WERI-Rb-1 (cell line): Measurements from ENCODE around the gene IQCB1.
"Not testable (repeated sequence)": the region's sequence is repeated elsewhere in the genome, so short reads cannot be mapped to it uniquely, and the experiment has no call there.

ENCODE experiments used
- DNase-seq: peaks from one replicate; pipeline ENCODE4 v3.0.0-alpha.2; 2020
- H3K27ac ChIP-seq: fragments of 250-450 bp; sonication (Bioruptor Pico); 2 replicates; pipeline ENCODE4 v1.5.1; 2020; ENCODE audit warnings: mild to moderate bottlenecking, moderate library complexity
- H3K27me3 ChIP-seq: fragments of 250-450 bp; sonication (Bioruptor Pico); 2 replicates; pipeline ENCODE4 v1.5.1; 2021; ENCODE audit warnings: mild to moderate bottlenecking, low read depth, moderate library complexity; ENCODE audit not compliant: insufficient read depth, severe bottlenecking
- H3K36me3 ChIP-seq: fragments of 250-450 bp; sonication (Bioruptor Pico); 2 replicates; pipeline ENCODE4 v1.5.1; 2020; ENCODE audit warnings: mild to moderate bottlenecking, moderate library complexity
- H3K4me3 ChIP-seq: 2 replicates; pipeline ENCODE4 v1.5.1; 2011; ENCODE audit warnings: low read depth, mild to moderate bottlenecking, control low read depth, low read length
- H3K9me3 ChIP-seq: fragments of 250-450 bp; sonication (Bioruptor Pico); 2 replicates; pipeline ENCODE4 v1.5.1; 2021; ENCODE audit warnings: mild to moderate bottlenecking, moderate library complexity; ENCODE audit not compliant: severe bottlenecking
- TF ChIP-seq, protein P1 (sequence below): IDR thresholded peaks from 2 replicates; pipeline ENCODE4 v1.5.1; 2011; ENCODE audit warnings: low read depth, mild to moderate bottlenecking, control low read depth, inconsistent platforms, low read length

Gene IQCB1

DNA sequence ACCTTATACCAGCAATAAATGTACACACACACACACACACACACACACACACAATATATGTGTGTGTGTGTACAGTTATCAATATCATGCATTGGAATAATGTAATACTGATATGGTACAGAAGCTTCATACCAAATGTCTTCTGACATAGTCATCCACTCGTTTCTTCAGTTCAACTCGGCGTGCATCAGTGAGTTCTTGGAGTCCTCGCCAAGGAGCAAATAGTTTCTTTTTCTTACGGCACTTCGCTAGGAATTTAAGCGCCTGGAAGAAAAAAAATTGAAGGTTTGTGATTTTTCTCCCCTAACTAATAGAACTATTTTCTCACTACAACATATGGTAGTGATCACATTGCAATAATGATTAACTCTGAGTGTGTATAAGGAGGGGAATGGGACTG is 53.2 kb downstream of the IQCB1 start:
- Histone ChIP-seq H3K9me3 (no peaks in the 10 kb centered on the region), H3K27ac (no peak overlapping the region), H3K4me3 (no peak overlapping the region), H3K27me3 (no peaks in the 10 kb centered on the region), H3K36me3 (peaks cover 42% of the 10 kb centered on the region)
- TF ChIP-seq, protein P1, sequence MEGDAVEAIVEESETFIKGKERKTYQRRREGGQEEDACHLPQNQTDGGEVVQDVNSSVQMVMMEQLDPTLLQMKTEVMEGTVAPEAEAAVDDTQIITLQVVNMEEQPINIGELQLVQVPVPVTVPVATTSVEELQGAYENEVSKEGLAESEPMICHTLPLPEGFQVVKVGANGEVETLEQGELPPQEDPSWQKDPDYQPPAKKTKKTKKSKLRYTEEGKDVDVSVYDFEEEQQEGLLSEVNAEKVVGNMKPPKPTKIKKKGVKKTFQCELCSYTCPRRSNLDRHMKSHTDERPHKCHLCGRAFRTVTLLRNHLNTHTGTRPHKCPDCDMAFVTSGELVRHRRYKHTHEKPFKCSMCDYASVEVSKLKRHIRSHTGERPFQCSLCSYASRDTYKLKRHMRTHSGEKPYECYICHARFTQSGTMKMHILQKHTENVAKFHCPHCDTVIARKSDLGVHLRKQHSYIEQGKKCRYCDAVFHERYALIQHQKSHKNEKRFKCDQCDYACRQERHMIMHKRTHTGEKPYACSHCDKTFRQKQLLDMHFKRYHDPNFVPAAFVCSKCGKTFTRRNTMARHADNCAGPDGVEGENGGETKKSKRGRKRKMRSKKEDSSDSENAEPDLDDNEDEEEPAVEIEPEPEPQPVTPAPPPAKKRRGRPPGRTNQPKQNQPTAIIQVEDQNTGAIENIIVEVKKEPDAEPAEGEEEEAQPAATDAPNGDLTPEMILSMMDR = no peak
- DNase-seq = no peak

DNA sequence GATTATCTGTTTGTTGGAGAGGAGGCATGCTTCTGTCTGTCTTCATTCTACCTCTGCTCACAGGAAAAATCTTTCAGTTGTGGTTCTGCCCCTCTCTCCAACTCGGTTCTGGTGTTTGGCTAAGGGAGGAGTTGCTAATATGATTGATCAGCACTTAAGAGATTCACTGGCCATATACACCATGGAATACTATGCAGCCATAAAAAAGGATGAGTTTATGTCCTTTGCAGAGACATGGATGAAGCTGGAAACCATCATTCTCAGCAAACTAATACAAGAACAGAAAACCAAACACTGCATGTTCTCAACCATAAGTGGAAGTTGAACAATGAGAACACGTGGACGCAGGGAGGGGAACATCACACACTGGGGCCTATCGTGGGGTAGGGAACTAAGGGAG is 59.8 kb downstream of the IQCB1 start:
- not testable (repeated sequence) for H3K27ac ChIP-seq, H3K9me3 ChIP-seq, DNase-seq, H3K4me3 ChIP-seq, H3K27me3 ChIP-seq
- peaks cover 57% of the 10 kb centered on the region for H3K36me3 ChIP-seq

DNA sequence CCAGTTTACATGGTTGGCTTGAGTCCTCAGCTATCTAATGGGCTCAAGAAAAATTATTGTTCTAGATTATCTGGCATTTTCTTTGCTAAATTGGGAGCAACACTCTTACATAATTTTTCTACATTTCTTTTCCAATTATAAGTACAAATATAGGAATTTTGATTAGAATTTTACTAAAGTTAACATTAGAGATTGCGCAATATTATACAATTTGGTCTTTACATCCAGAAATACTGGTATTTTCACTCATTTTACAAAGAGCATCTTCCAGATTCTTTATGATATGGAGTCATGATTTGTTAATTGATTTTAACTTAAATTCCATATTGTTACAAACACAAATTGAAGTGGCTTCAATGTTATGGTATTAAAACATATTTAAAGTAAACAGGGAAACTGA is 65.6 kb downstream of the IQCB1 start:
- Histone ChIP-seq H3K4me3 (no peak overlapping the region), H3K27me3 (no peaks in the 10 kb centered on the region), H3K36me3 (peaks cover 39% of the 10 kb centered on the region), H3K27ac (no peak overlapping the region), H3K9me3 (no peaks in the 10 kb centered on the region)
- no peak for DNase-seq
- TF ChIP-seq, protein P1 = no peak

DNA sequence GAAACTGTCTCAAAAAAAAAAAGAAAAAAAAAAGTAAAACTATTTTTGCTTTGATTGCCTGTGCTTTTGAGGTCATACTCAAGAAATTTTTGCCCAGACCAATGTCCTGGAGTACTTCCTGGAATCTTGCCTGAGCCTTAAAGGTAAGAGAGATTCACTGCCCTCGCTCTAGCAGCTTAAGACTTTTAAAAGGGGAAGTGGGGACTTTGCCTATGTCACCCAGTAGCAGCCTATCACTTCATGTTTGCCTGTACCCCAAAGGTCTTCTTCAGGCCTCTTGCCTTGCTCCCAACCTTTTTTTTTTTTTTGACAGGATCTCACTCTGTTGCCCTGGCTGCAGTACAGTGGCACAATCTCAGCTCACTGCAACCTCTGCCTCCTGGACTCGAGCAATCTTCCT is 66.4 kb downstream of the IQCB1 start:
- Histone ChIP-seq H3K4me3 (no peak overlapping the region), H3K27me3 (no peaks in the 10 kb centered on the region), H3K9me3 (no peaks in the 10 kb centered on the region), H3K36me3 (peaks cover 36% of the 10 kb centered on the region), H3K27ac (no peak overlapping the region)
- no peak for DNase-seq
- TF ChIP-seq, protein P1 = no peak

DNA sequence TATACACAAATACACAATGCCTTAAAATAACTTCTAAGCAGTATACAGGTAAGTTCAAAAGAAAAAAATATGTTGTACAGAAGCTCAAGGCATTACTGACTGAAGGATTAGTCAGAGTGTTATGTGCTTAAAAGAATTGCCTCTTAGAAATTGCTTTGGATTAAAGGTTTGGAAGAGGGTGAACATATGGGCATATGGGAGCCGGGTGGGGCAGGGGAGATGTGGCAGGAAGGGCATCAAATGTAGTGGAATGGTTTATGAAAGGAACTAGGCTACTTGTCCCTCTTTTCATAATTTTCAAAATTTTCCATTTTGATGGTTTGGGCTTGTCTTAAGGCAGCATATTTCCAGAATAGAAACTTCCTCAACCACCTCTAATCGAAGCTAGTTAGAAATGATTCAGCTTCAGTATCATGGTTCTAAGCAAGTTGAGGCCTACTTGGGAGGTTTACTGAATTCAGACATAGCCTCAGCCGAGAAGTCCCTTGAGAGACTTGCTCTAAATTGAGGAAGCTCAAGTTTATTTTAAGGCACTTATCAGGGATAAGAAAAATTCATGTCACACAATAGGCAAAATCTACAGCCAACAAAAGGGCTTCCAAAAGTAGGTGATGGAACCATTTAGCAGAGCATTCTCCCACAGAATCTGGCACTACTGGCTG is 75.2 kb downstream of the IQCB1 start:
- Histone ChIP-seq H3K4me3 (no peak overlapping the region), H3K36me3 (no peaks in the 10 kb centered on the region), H3K27ac (peak overlapping the region; percentile 64), H3K9me3 (no peaks in the 10 kb centered on the region), H3K27me3 (no peaks in the 10 kb centered on the region)
- peak; percentile 71 for DNase-seq
- TF ChIP-seq, protein P1 = no peak

DNA sequence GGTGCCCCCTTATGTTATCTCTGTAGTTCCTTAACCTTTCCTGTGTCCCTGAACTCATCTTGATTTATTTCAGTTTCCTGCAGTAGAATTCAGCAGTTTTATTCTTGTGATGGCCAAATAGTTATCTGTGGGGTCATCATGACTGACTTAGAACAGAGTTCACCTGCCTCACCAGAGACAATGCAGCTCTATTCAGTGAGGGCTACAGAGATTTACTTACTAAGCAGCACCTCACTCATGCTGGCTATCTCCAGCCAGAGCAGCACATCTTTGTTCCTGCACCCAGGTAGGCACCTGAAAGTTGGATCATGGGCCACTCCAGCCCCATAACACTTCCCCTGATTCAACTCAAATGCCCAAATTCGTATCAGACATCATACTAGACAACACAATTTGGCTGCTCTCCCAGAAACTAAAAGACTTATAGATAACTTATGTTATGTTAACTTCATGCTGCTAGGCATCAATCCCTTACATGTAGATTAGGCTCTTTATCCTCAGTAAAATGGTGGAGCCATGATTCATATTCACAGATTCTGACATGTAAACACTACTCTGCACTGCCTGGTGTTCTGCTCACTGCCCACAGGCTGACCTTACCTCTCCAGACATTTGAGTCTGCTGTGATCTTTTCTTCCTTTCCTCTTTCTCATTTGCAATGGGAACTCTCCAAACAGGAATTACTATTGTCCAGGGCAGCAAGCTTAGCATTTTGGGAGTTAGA is 76.0 kb downstream of the IQCB1 start:
- TF ChIP-seq, protein P1 = no peak
- Histone ChIP-seq H3K27ac (peak overlapping the region; percentile 63), H3K4me3 (no peak overlapping the region), H3K27me3 (no peaks in the 10 kb centered on the region), H3K9me3 (no peaks in the 10 kb centered on the region), H3K36me3 (no peaks in the 10 kb centered on the region)
- no peak for DNase-seq
